HUES64 (cell line): ENCODE data around the gene CCDC177.
A peak's percentile ranks its signal among the peaks of the same experiment; 100 is the strongest.

Experiments used
- H3K27ac ChIP-seq: 2 replicates; pipeline ENCODE4 v1.7.0; 2013; ENCODE audit warnings: low read depth, low read length, inconsistent platforms
- H3K27me3 ChIP-seq: 2 replicates; pipeline ENCODE4 v1.6.1; 2013; ENCODE audit warnings: mild to moderate bottlenecking, low read length; ENCODE audit not compliant: insufficient read depth
- H3K36me3 ChIP-seq: 2 replicates; pipeline ENCODE4 v1.6.1; 2013; ENCODE audit warnings: mild to moderate bottlenecking, low read length; ENCODE audit not compliant: insufficient read depth
- H3K4me1 ChIP-seq: 2 replicates; pipeline ENCODE4 v1.6.1; 2013; ENCODE audit warnings: mild to moderate bottlenecking, low read length, moderate library complexity; ENCODE audit not compliant: insufficient read depth
- H3K4me3 ChIP-seq: 2 replicates; pipeline ENCODE4 v1.5.1; 2013; ENCODE audit warnings: mild to moderate bottlenecking, low read length, moderate library complexity
- H3K9ac ChIP-seq: 2 replicates; pipeline ENCODE4 v1.6.1; 2013; ENCODE audit warnings: mild to moderate bottlenecking, low read depth, low read length
- H3K9me3 ChIP-seq: 2 replicates; pipeline ENCODE4 v1.6.1; 2013; ENCODE audit warnings: low read depth, low read length; ENCODE audit not compliant: insufficient read depth
- WGBS: fragments of 150-250, 120-280 bp; methylation state at CpG from one replicate; pipeline ENCODE4 v1.1.7; 2013; ENCODE audit warnings: missing lambda C conversion rate; 5-methylcytosine and 5-hydroxymethylcytosine counted together

CCDC177 gene

DNA sequence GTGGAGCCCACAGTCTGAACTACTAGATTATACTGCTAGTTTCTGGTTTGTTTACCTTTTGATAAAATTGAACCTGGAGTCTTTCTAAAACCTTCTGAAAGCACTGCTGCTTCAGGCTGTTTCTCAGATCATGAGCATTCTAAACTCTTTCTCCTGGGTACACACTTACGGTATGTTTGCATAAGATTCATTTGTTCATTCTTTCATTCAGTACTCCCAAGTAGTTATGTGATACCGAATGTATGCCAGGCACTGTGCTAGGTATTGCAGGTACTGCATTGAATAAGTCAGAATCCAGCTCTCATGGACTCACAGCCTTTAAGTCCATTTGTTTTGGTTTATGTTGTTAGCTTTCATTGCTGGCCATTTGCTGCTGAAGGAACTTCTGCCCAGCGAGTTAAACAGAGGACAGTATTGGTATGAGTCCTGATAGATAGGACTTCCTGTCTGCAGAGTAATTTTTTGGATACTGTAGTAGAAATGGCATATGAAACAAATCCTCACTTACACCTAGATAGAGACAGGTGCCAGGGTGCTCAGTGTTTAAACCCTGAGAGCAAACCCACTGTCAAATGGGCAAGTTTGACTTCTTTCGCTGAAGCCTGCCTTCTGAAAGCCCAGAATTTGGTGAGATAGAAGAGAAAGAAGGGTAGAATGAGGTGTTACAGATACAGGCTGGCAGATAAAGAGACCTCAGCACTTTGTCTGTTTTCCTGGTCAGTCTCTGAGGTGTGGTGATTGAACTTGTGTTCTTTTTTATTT is 38.8 kb upstream of the CCDC177 start:
- H3K9me3 ChIP-seq, result no peaks in the 10 kb centered on the region
- WGBS, result 97% methylated on average over 4 of the region's 4 CpGs
- H3K27me3 ChIP-seq, result peaks cover 14% of the 10 kb centered on the region
- no peak overlapping the region for H3K9ac ChIP-seq
- no peaks in the 10 kb centered on the region for H3K36me3 ChIP-seq
- no peak overlapping the region for H3K27ac ChIP-seq
- H3K4me3 ChIP-seq, result no peak overlapping the region
- peaks cover 18% of the 10 kb centered on the region for H3K4me1 ChIP-seq

- H3K9me3 ChIP-seq, result no peaks in the 10 kb centered on the region
- H3K4me3 ChIP-seq, result peak overlapping the region; percentile 61
- no peak overlapping the region for H3K27ac ChIP-seq
- peaks cover 18% of the 10 kb centered on the region for H3K4me1 ChIP-seq
- H3K9ac ChIP-seq, result no peak overlapping the region
- H3K27me3 ChIP-seq, result peaks cover 14% of the 10 kb centered on the region
- 54% methylated on average over 2 of the region's 2 CpGs for WGBS
- H3K36me3 ChIP-seq, result no peaks in the 10 kb centered on the region
Measured at GRCh38 chr14:69612783-69613130, 38.1 kb upstream of the CCDC177 start.

- H3K9ac ChIP-seq, result peak overlapping the region; percentile 30
- H3K36me3 ChIP-seq, result no peaks in the 10 kb centered on the region
- peaks cover 14% of the 10 kb centered on the region for H3K27me3 ChIP-seq
- WGBS, result 1% methylated on average over 47 of the region's 47 CpGs
- peaks cover 18% of the 10 kb centered on the region for H3K4me1 ChIP-seq
- peak overlapping the region; percentile 61 for H3K4me3 ChIP-seq
- no peak overlapping the region for H3K27ac ChIP-seq
- H3K9me3 ChIP-seq, result no peaks in the 10 kb centered on the region
Measured at GRCh38 chr14:69612014-69612782, 37.5 kb upstream of the CCDC177 start.

DNA sequence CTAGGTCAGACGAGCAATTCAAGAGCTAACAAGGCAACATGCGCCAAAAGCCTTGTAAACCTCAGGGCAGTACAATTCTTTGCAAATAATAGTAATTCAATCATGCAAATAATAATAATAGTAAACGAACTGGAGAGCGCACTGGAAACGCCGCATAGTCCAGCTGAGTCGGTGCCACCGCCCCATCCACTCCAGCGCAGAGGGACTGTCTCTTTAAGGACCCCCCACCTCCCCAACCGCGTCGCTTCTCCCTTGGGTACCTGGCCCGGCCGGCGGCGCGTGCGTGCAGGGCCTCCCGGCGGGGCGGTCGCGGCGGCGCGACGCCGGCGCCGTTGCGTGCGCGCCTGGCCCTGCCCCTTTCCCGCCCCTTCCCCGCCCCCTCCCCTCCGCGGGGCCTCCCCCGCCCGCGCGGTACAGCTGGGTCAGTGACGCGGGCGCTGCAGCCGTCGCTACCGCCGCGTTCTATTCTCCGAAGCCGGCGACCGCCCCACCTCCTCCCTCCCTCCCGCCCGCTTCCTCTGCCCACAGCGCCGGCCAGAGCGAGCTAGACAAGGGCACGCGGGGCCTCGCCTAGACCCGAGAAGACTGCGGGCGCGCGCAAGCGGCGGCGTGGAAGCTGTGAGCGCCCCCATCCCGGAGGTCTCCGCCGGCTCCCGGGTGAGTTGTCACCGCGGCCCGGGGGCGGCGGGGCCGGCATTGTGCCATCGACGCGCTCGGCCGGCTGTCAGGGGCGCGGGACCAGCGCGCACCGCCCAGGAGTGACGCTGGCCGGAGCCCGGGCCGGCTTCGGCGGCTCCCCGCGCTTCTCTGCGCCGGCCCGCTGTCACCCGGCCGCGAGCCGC is 36.7 kb upstream of the CCDC177 start, which contains the start of gene SUSD6:
Gene SUSD6, plus strand, starts transcription at position 425 of the 842 bp plus-strand sequence. CDS start 46,997 bp downstream, outside the sequence.
- Histone ChIP-seq H3K9ac (peak within 1 kb of the TSS; percentile 71), H3K27me3 (peaks cover 14% of the 10 kb centered on the region), H3K4me3 (peak within 1 kb of the TSS; percentile 95), H3K9me3 (no peaks in the 10 kb centered on the region), H3K36me3 (no peaks in the 10 kb centered on the region), H3K4me1 (peaks cover 18% of the 10 kb centered on the region), H3K27ac (peak within 1 kb of the TSS; percentile 59)
- under 1% methylated on average over 97 of the region's 105 CpGs for WGBS

- H3K4me1 ChIP-seq, result peaks cover 18% of the 10 kb centered on the region
- peak overlapping the region; percentile 71 for H3K9ac ChIP-seq
- peaks cover 14% of the 10 kb centered on the region for H3K27me3 ChIP-seq
- H3K27ac ChIP-seq, result peak overlapping the region; percentile 59
- H3K9me3 ChIP-seq, result no peaks in the 10 kb centered on the region
- 3% methylated on average over 8 of the region's 8 CpGs for WGBS
- no peaks in the 10 kb centered on the region for H3K36me3 ChIP-seq
- peak overlapping the region; percentile 95 for H3K4me3 ChIP-seq
Measured at GRCh38 chr14:69610874-69611171, 36.2 kb upstream of the CCDC177 start.

- Histone ChIP-seq H3K27ac (peak overlapping the region; percentile 59; the same call in 1 of the 2 replicates), H3K4me1 (peaks cover 18% of the 10 kb centered on the region), H3K4me3 (peak overlapping the region; percentile 95), H3K9ac (peak overlapping the region; percentile 71), H3K9me3 (no peaks in the 10 kb centered on the region), H3K27me3 (peaks cover 14% of the 10 kb centered on the region), H3K36me3 (no peaks in the 10 kb centered on the region)
- 71% methylated on average over 8 of the region's 8 CpGs for WGBS
Measured at GRCh38 chr14:69610020-69610873, 35.6 kb upstream of the CCDC177 start.

DNA sequence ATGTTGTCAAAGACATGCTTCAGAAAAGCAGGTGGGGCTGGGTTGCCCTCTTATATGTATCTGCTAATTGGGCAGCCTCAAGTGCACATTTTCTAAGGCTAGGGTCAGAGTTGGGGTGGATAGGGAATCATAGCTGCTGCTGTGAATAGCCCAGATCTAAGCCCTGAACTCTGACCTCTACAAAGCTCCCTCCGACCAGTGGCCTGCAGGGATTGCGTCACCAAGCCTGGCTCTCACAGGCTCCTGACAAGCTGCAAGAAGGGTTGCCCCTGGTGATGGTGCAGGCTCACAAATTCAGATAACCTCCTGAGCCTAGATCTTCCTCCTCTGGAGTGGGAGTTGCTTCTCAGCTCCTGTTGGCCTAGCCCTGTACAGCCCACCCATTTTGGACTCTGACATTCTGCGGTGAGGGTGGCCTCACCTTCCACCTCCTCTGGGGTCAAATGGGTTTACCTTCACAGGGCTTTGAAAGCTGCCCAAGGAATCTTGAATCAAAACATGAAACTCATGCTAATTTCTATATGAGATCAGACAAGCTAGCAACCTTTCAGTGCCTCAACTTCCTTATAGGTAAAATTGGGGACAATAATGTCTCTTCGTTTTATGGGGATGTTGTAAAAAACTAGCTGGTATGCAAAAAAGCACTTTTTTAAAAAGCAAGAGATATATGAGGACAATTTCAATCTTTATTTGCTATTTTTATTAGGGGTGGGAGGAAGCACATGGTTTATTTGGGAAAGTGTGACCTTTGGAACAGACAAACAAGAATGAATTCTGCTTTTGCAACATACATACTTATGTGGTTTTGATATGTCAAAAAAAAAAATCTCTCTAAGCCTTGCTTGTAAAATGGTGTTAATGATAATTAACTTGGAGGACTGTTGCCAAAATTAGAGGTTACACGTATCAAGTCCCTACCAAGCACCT is 31.9 kb upstream of the CCDC177 start:
- 89% methylated on average over 5 of the region's 5 CpGs for WGBS
- Histone ChIP-seq H3K27ac (no peak overlapping the region), H3K4me1 (peaks cover 15% of the 10 kb centered on the region), H3K9me3 (no peaks in the 10 kb centered on the region), H3K4me3 (no peak overlapping the region), H3K36me3 (no peaks in the 10 kb centered on the region), H3K9ac (no peak overlapping the region), H3K27me3 (no peaks in the 10 kb centered on the region)

DNA sequence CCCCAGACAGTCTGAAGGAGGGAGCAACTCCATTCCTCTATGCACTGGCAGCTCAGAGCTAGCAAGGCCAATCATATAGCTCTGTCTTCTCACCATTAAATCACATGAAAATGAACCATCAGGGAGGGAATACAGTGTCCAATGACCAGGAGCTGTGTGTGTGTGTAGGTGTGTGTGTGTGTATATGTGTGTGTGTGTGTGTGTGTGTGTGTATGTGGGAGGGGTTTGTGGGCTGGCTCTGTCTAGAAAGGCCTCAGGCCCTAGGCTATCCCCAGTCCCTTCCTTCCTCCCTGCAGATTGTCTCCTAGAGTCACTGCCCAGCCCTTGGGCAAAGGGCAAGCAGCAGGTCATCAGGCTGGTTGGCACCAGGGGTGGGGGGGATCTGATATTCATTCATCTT is 31.1 kb upstream of the CCDC177 start:
- Histone ChIP-seq H3K4me1 (peaks cover 14% of the 10 kb centered on the region), H3K9ac (no peak overlapping the region), H3K27me3 (no peaks in the 10 kb centered on the region)

GRCh38 chr14:69600304-69600891 is 25.7 kb upstream of the CCDC177 start:
- WGBS, result 90% methylated on average over 3 of the region's 3 CpGs

More for the DNA sequence above, 31.1 kb upstream of the CCDC177 start:
- H3K36me3 ChIP-seq, result no peaks in the 10 kb centered on the region
- H3K27ac ChIP-seq, result no peak overlapping the region
- H3K4me3 ChIP-seq, result no peak overlapping the region
- H3K9me3 ChIP-seq, result no peaks in the 10 kb centered on the region

More at GRCh38 chr14:69600304-69600891, 25.7 kb upstream of the CCDC177 start:
- no peaks in the 10 kb centered on the region for H3K9me3 ChIP-seq
- H3K36me3 ChIP-seq, result no peaks in the 10 kb centered on the region
- no peak overlapping the region for H3K9ac ChIP-seq
- no peaks in the 10 kb centered on the region for H3K27me3 ChIP-seq
- H3K27ac ChIP-seq, result no peak overlapping the region
- peaks cover 5% of the 10 kb centered on the region; the same call in 1 of the 2 replicates for H3K4me1 ChIP-seq
- H3K4me3 ChIP-seq, result no peak overlapping the region
